ENCODE measurements around the gene PPP1R13B. TPM values are rescaled to one million over a fixed set of nuclear protein-coding genes. Genes with fewer than 3 reads are reported as not detected.

PPP1R13B gene
- total RNA-seq, 4 donors from 2014 or later: 19.9 to 25.2 (median 23.6) TPM

DNA sequence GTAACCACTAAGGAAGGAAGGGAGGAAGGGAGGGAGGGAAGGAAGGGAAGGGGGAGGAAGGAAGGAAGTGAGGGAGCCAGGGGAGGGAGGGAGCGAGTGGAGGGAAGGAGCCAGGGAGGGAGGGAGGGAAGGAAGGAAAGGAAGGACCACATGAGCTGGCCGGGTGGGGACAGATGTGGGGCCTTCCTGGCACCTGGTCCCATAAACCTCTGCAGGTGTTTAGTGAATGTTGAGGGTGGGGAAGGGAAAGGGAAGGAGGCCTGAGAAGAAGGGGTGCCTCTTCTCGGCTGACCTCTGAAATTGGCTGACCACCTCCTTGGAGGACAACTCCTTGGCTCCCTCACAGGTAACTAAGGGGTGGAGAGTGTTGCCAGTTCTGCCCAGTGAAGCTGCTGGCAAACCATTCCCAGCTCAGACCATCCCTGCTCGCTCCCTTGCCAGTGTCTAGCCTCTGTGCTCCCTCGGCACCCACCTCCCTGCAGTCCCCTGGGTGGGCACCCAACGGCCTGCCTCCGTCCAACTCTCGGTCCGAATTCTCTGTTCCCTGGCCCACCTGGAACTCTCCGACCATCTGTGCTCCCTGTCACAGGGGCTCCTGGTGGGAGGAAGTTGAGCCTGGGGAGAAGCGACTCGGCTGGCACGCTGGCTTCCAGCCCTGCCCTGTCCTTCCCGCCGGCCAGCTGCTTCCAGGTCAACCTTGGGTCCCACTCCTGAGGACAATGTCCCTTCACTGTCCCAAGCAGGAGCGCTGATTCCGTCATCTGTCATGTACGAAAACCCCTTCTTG is 12.2 kb upstream of the PPP1R13B start:
- Histone ChIP-seq H3K27me3 (no peaks in the 10 kb centered on the region), H3K4me1 (peaks cover 0 to 20% (median 12%) of the 10 kb centered on the region in 4 donors), H3K4me3 (no peak overlapping the region), H3K36me3 (no peaks in the 10 kb centered on the region), H3K9me3 (no peaks in the 10 kb centered on the region), H3K27ac (replicated peaks in 1 of 4) (no peak overlapping the region)
- no peak for DNase-seq (ENCODE audit: extremely low spot score)
- WGBS: 81% methylated on average over 18 of the region's 18 CpGs
- TF ChIP-seq POLR2AphosphoS5 (IDR thresholded peaks at IDR 0.05): no peak
- TF ChIP-seq EP300 (IDR thresholded peaks at IDR 0.05): no peak
- TF ChIP-seq, protein P1, sequence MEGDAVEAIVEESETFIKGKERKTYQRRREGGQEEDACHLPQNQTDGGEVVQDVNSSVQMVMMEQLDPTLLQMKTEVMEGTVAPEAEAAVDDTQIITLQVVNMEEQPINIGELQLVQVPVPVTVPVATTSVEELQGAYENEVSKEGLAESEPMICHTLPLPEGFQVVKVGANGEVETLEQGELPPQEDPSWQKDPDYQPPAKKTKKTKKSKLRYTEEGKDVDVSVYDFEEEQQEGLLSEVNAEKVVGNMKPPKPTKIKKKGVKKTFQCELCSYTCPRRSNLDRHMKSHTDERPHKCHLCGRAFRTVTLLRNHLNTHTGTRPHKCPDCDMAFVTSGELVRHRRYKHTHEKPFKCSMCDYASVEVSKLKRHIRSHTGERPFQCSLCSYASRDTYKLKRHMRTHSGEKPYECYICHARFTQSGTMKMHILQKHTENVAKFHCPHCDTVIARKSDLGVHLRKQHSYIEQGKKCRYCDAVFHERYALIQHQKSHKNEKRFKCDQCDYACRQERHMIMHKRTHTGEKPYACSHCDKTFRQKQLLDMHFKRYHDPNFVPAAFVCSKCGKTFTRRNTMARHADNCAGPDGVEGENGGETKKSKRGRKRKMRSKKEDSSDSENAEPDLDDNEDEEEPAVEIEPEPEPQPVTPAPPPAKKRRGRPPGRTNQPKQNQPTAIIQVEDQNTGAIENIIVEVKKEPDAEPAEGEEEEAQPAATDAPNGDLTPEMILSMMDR (IDR thresholded peaks at IDR 0.05): no peak
- TF ChIP-seq POLR2A (IDR thresholded peaks at IDR 0.05; ENCODE audit: low read depth): no peak
- intact Hi-C loops (cut with DNase I): no loop called here

DNA sequence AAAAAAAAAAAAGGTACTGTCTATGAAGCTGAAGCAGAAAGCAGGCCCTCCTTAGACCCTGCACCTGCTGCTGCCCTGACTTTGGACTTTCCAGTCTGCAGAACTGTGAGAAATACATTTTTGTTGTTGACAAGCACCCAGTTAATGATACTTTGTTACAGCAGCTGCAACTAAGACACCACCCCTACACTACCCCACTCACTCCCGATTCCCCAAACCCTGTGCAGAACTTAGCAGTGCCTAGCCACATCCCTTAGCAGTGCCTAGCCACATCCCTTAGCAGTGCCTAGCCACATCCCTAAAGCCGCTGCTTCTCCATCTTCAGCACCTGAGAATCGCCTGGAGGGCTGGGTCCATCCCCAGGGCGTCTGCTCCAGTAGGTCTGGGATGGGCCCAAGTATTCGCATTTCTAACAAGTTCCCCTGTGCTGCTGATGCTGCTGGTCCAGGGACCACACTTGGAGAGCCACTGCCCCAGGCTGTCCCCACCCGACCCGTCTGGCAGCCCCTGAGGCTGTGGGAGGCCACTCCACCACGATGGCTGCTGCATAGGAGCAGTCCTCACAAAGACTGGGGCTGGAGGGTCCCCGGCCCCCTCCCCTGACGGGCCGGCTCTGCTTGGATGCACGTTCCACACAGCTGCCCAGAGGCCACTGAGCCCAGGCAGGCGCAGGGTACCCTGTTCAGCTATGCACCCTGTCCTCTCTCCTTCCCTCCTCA is 10.8 kb upstream of the PPP1R13B start:
- Histone ChIP-seq H3K9me3 (no peaks in the 10 kb centered on the region), H3K36me3 (no peaks in the 10 kb centered on the region), H3K27me3 (no peaks in the 10 kb centered on the region), H3K27ac (replicated peaks in 1 of 4) (no peak overlapping the region), H3K4me1 (peaks cover 0 to 21% (median 11%) of the 10 kb centered on the region in 4 donors), H3K4me3 (no peak overlapping the region)
- DNase-seq (ENCODE audit: extremely low spot score): no peak
- WGBS: 79% methylated on average over 13 of the region's 13 CpGs
- TF ChIP-seq POLR2A (IDR thresholded peaks at IDR 0.05; ENCODE audit: low read depth): no peak
- TF ChIP-seq POLR2AphosphoS5 (IDR thresholded peaks at IDR 0.05): no peak
- TF ChIP-seq EP300 (IDR thresholded peaks at IDR 0.05): no peak
- TF ChIP-seq, protein P1 (IDR thresholded peaks at IDR 0.05): no peak
- intact Hi-C loops (cut with DNase I): no loop called here

DNA sequence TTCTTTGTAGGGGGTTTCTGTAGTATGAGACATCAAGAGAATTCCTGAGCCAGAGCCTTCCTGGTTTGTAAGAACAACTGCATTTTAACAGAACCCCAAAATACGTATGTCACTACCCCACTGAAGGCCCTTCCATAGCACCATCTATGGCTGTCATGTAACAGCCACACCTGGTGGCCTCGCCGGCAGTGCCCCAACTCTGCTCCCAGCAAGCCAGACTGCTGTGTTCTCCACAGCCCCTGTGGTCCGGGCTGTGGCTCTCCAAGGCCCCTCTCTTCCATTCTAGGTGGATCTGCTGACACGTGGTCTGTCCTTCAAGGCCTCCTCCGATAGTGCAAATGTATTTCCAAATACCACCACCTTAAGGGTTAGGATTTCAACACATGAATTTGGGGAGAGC is 9.9 kb upstream of the PPP1R13B start:
- Histone ChIP-seq H3K27ac (replicated peaks in 1 of 4) (no peak overlapping the region), H3K27me3 (no peaks in the 10 kb centered on the region), H3K4me1 (peaks cover 0 to 21% (median 11%) of the 10 kb centered on the region in 4 donors), H3K4me3 (no peak overlapping the region), H3K9me3 (no peaks in the 10 kb centered on the region), H3K36me3 (no peaks in the 10 kb centered on the region)
- DNase-seq (ENCODE audit: extremely low spot score): no peak
- 100% methylated on average over 6 of the region's 6 CpGs for WGBS
- intact Hi-C loops (cut with DNase I): no loop called here
- TF ChIP-seq EP300 (IDR thresholded peaks at IDR 0.05) (no peak), POLR2AphosphoS5 (IDR thresholded peaks at IDR 0.05) (no peak), POLR2A (IDR thresholded peaks at IDR 0.05; ENCODE audit: low read depth) (no peak)
- TF ChIP-seq, protein P1 (IDR thresholded peaks at IDR 0.05): no peak

DNA sequence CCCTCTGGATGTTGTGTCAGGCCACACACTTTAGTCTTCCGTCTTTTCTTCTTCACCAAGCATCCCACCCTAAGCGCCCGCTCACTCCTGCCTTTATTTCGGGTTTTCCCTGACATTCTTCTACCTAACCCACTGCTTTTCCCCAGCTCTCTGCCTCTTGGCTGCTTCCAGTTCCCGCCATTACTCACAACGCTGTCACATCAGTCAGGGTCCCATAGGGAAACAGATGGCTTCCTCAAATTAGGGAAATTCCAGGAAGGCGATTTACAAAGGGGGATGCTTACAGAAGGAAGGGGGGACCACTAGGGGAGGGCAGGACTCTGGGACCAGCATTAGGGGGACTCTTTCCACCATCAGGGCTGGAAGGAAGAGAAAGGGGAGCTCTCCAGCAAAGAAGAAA is 9.2 kb upstream of the PPP1R13B start:
- intact Hi-C loops (cut with DNase I): no loop called here
- no peak overlapping the region for H3K4me3 ChIP-seq
- H3K9me3 ChIP-seq: no peaks in the 10 kb centered on the region
- peaks cover 0 to 21% (median 11%) of the 10 kb centered on the region in 4 donors for H3K4me1 ChIP-seq
- no peak for DNase-seq (ENCODE audit: extremely low spot score)
- no peaks in the 10 kb centered on the region for H3K27me3 ChIP-seq
- H3K27ac ChIP-seq (replicated peaks in 1 of 4): no peak overlapping the region
- WGBS: 84% methylated on average over 7 of the region's 7 CpGs
- TF ChIP-seq EP300 (IDR thresholded peaks at IDR 0.05): no peak
- TF ChIP-seq, protein P1 (IDR thresholded peaks at IDR 0.05): no peak
- no peak for TF ChIP-seq POLR2AphosphoS5 (IDR thresholded peaks at IDR 0.05)
- no peak for TF ChIP-seq POLR2A (IDR thresholded peaks at IDR 0.05; ENCODE audit: low read depth)
- no peaks in the 10 kb centered on the region for H3K36me3 ChIP-seq
